ENCODE measurements around the gene PERCC1. TPM values are rescaled to one million over a fixed set of nuclear protein-coding genes. Genes with fewer than 3 reads are reported as not detected.

Gene PERCC1
- total RNA-seq, 6 experiments from 2014 or later, result not detected

DNA sequence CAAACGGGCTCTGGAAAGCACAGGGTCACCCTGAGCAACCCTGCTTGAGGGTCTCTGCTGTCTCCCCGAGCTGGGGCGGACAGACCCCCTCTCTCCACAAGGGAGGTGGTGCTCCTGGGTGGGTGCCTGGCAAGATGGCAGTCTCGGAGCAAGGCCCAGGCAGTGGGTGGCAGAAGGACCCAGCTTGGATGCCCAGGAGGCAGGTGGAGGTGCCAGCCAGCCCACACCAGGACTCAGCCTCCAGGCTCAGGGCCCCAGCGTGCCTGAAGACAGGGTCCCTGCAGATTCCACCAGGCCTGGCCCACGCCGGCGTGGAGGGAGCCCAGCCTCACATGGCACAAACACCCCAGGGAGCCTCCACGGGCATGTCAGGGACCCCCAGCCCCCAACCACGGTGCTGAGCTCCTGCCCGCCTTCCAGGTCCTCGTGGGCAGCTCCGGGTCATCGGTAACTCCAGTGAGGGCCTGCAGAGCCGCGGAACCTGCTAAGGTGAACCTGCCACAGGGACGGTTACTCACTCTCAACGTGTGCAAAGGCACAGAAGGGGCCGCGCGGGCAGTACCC lies 37.2 kb upstream of the PERCC1 start:
- no peak overlapping the region for H3K4me3 ChIP-seq
- peaks cover 0 to 28% (median 6%) of the 10 kb centered on the region in 4 donors for H3K36me3 ChIP-seq
- no peak overlapping the region for H3K27ac ChIP-seq
- DNase-seq (no peak), ATAC-seq (no peak)
- H3K27me3 ChIP-seq, result no peaks in the 10 kb centered on the region
- no peaks in the 10 kb centered on the region for H3K4me1 ChIP-seq
- intact Hi-C loops (cut with DNase I), result no loop called here
- TF ChIP-seq, protein P1, sequence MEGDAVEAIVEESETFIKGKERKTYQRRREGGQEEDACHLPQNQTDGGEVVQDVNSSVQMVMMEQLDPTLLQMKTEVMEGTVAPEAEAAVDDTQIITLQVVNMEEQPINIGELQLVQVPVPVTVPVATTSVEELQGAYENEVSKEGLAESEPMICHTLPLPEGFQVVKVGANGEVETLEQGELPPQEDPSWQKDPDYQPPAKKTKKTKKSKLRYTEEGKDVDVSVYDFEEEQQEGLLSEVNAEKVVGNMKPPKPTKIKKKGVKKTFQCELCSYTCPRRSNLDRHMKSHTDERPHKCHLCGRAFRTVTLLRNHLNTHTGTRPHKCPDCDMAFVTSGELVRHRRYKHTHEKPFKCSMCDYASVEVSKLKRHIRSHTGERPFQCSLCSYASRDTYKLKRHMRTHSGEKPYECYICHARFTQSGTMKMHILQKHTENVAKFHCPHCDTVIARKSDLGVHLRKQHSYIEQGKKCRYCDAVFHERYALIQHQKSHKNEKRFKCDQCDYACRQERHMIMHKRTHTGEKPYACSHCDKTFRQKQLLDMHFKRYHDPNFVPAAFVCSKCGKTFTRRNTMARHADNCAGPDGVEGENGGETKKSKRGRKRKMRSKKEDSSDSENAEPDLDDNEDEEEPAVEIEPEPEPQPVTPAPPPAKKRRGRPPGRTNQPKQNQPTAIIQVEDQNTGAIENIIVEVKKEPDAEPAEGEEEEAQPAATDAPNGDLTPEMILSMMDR (IDR thresholded peaks at IDR 0.05), result no peak
- TF ChIP-seq POLR2A (IDR thresholded peaks at IDR 0.05), result no peak
- WGBS (ENCODE audit: insufficient coverage, low coverage, low lambda C conversion rate, missing lambda C conversion rate), result 94% methylated on average over 8 of the region's 21 CpGs
- no peaks in the 10 kb centered on the region for H3K9me3 ChIP-seq

DNA sequence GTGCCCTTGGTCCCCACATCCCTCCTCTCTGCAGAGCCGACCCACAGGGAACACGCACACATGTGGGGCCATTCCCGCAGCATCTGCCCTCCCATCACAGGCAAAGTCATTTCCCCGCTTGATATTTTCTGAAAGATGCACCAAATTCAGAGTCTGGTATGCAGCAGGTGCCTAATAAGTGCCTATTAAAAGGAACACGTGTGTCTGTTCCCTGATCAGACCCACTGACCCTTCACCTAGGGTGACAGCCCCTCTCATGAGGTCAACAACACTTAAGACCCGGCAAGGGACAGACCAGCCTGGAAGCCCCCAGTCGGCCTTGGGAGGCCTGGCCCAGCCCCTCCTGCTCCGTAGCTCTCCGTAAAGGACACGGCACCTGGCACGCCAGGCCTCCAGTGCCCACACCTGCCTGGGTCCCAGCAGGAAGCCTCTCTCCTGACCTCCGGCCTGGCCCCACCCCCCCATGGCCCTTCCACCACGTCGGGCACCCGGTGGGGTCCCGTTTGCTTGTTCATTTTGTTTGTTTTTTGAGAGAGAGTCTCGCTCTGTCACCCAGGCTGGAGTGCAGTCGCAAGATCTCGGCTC lies 36.4 kb upstream of the PERCC1 start:
- H3K36me3 ChIP-seq, result peaks cover 0 to 30% (median 8%) of the 10 kb centered on the region in 4 donors
- no peaks in the 10 kb centered on the region for H3K4me1 ChIP-seq
- TF ChIP-seq, protein P1 (IDR thresholded peaks at IDR 0.05), result no peak
- no peak for TF ChIP-seq POLR2A (IDR thresholded peaks at IDR 0.05)
- H3K9me3 ChIP-seq, result no peaks in the 10 kb centered on the region
- 90% methylated on average over 7 of the region's 19 CpGs for WGBS (ENCODE audit: insufficient coverage, low coverage, low lambda C conversion rate, missing lambda C conversion rate)
- no peak overlapping the region for H3K4me3 ChIP-seq
- intact Hi-C loops (cut with DNase I), result no loop called here
- H3K27me3 ChIP-seq, result no peaks in the 10 kb centered on the region
- DNase-seq, result no peak
- H3K27ac ChIP-seq, result no peak overlapping the region
- ATAC-seq, result no peak

DNA sequence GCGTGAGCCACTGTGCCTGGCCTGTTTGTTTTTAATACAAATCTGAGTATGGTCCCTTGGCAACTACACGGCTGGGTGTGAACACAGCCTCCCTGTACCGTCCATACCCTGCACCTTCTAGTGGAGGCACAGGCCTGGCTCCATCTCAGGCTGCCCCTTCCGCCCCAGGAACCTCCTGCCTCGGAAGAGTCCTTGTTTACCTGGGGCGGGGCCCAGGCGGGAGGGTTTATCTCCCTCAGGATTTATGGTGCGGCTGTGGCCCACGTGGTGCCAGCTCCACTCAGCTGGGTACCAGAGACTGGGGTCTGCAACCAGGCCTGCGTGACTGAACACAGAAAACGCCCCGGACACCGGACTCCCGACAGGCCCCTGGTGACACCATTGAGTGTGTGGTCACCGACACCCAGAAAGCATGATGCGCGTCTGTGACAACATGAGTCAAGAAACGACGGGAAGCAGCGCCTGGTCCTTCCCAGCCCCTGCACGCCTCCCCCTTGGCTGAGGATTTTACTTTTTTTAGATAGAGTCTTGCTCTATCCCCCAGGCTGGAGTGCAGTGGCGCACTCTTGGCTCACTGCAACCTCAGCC lies 35.3 kb upstream of the PERCC1 start:
- ATAC-seq, result no peak
- Histone ChIP-seq H3K9me3 (no peaks in the 10 kb centered on the region), H3K4me1 (no peaks in the 10 kb centered on the region), H3K36me3 (peaks cover 0 to 23% (median 7%) of the 10 kb centered on the region in 4 donors), H3K4me3 (no peak overlapping the region), H3K27me3 (no peaks in the 10 kb centered on the region), H3K27ac (no peak overlapping the region)
- no peak for DNase-seq
- intact Hi-C loops (cut with DNase I), result no loop called here
- TF ChIP-seq, protein P1 (IDR thresholded peaks at IDR 0.05), result no peak
- TF ChIP-seq POLR2A (IDR thresholded peaks at IDR 0.05), result no peak
- WGBS (ENCODE audit: insufficient coverage, low coverage, low lambda C conversion rate, missing lambda C conversion rate), result 95% methylated on average over 6 of the region's 22 CpGs

DNA sequence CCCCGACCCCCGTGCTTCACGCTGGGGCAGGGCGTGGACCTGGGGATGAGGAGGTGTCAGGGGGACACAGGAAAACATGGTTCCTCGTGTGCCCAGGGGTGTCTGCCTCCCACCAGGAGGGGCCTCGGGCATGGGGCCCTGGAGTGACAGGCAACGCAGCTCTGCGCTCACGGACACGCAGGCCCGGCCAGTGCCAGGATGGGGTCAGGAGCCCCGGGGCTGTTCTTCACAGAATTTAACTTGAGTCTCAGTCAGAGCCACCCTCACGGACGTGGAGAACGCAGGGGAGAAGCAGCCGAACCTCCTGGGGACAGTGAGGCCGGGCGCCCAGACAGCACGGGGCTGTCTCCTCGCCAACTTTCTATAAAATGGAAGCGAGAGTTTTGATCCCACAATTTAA lies 33.1 kb upstream of the PERCC1 start:
- intact Hi-C loops (cut with DNase I), result no loop called here
- no peak overlapping the region for H3K4me3 ChIP-seq

More for the DNA sequence above, 33.1 kb upstream of the PERCC1 start:
- peaks cover 0 to 37% (median 7%) of the 10 kb centered on the region in 4 donors for H3K36me3 ChIP-seq
- 60% methylated on average over 1 of the region's 21 CpGs for WGBS (ENCODE audit: insufficient coverage, low coverage, low lambda C conversion rate, missing lambda C conversion rate)
- H3K9me3 ChIP-seq, result no peaks in the 10 kb centered on the region
- H3K4me1 ChIP-seq, result no peaks in the 10 kb centered on the region
- no peak for TF ChIP-seq POLR2A (IDR thresholded peaks at IDR 0.05)
- TF ChIP-seq, protein P1 (IDR thresholded peaks at IDR 0.05), result no peak
- H3K27ac ChIP-seq, result no peak overlapping the region
- DNase-seq (no peak), ATAC-seq (no peak)
- no peaks in the 10 kb centered on the region for H3K27me3 ChIP-seq

Data from right lobe of liver (tissue), 6 donors.